ENCODE measurements around the gene PXMP4.

Gene PXMP4

DNA sequence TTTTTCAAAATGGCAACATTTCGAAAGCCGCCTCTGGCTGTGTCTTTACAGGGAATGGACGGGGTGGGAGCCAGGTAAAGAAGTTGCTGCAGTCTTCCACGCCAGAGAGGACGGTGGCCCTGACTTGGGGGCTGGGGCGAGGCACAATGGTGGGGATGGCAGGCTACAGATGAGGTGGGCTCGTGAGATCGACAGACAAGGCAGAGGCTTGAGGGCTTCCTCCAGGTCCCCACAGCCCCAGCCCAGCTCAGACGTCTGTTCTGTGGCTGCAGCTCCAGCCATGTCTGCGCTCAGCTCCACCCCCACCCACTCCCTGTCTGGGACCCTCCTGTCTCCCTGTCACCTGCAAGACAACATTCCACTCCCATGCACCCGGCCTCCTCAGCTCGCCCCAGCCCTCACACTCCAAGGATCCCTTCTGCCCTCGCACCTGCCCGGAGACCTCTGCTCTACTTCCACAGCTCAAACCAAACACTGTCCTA lies 65.4 kb downstream of the PXMP4 start:
- Histone ChIP-seq H4K20me1 (ENCODE audit: control insufficient read depth, insufficient read depth, low read depth, low read length) (no peaks in the 10 kb centered on the region), H3K4me2 (ENCODE audit: low read length) (no peak overlapping the region), H3F3A (ENCODE audit: control insufficient read depth, insufficient read depth) (no peaks in the 10 kb centered on the region; the same call in 1 of the 2 replicates), H3K4me3 (ENCODE audit: low read length) (no peak overlapping the region), H3K27ac (ENCODE audit: low read depth, low read length) (no peak overlapping the region), H3K27me3 (ENCODE audit: control insufficient read depth, low read length) (peaks cover 3% of the 10 kb centered on the region; the same call in 1 of the 2 replicates), H3K4me1 (ENCODE audit: control insufficient read depth, low read length) (no peaks in the 10 kb centered on the region), H3K79me2 (ENCODE audit: control insufficient read depth, low read length) (no peaks in the 10 kb centered on the region), H3K9me3 (ENCODE audit: control insufficient read depth, insufficient read depth, low read length) (no peaks in the 10 kb centered on the region), H3K36me3 (ENCODE audit: control insufficient read depth, low read length) (no peaks in the 10 kb centered on the region; the same call in 1 of the 2 replicates), H3K9me2 (replicated peaks; ENCODE audit: control insufficient read depth, low read length) (no peaks in the 10 kb centered on the region)
- TF ChIP-seq, protein P1, sequence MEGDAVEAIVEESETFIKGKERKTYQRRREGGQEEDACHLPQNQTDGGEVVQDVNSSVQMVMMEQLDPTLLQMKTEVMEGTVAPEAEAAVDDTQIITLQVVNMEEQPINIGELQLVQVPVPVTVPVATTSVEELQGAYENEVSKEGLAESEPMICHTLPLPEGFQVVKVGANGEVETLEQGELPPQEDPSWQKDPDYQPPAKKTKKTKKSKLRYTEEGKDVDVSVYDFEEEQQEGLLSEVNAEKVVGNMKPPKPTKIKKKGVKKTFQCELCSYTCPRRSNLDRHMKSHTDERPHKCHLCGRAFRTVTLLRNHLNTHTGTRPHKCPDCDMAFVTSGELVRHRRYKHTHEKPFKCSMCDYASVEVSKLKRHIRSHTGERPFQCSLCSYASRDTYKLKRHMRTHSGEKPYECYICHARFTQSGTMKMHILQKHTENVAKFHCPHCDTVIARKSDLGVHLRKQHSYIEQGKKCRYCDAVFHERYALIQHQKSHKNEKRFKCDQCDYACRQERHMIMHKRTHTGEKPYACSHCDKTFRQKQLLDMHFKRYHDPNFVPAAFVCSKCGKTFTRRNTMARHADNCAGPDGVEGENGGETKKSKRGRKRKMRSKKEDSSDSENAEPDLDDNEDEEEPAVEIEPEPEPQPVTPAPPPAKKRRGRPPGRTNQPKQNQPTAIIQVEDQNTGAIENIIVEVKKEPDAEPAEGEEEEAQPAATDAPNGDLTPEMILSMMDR (IDR thresholded peaks at IDR 0.05; ENCODE audit: low read depth, low read length, poor library complexity, severe bottlenecking), result no peak
- no peak for TF ChIP-seq EZH2phosphoT487 (IDR thresholded peaks at IDR 0.05; ENCODE audit: borderline replicate concordance, low read length)

DNA sequence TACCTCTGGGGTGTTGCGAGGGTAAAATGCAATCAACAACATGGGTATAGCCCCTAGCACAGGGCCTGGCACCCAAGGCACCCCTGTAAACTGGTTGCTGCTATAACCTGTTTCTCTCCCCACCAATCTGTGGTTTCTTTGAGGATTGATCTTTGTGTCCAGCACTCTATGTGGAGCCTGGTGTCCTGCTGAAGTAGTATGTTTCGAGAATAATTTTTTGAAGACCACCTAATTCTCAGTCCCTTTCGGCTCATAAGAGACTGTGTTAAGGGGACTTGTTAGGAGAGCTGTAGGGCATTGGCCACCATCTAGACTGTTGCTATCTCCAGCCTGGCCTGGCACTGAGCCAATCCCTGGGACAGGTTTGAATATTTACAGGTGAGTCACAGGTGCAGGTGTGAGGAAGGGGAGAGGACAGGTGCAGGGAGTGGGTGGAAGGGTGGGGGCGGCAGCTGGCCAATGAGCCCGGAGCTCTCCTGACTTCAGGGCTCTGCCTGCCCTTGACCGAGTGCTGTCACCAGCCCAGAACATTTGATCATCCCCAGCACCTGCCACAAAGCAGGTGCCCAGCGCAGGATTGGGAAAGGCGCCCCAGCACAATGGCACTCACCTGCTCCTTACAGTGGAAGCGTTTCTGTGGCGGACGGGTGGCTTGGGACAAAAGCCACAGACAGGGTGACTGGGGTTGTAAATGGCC lies 66.1 kb downstream of the PXMP4 start:
- no peaks in the 10 kb centered on the region for H4K20me1 ChIP-seq (ENCODE audit: control insufficient read depth, insufficient read depth, low read depth, low read length)
- no peaks in the 10 kb centered on the region; the same call in 1 of the 2 replicates for H3K36me3 ChIP-seq (ENCODE audit: control insufficient read depth, low read length)
- H3K9me3 ChIP-seq (ENCODE audit: control insufficient read depth, insufficient read depth, low read length), result no peaks in the 10 kb centered on the region
- no peaks in the 10 kb centered on the region; the same call in 1 of the 2 replicates for H3F3A ChIP-seq (ENCODE audit: control insufficient read depth, insufficient read depth)
- no peaks in the 10 kb centered on the region for H3K79me2 ChIP-seq (ENCODE audit: control insufficient read depth, low read length)
- no peak overlapping the region for H3K27ac ChIP-seq (ENCODE audit: low read depth, low read length)
- no peak overlapping the region for H3K4me3 ChIP-seq (ENCODE audit: low read length)
- peaks cover 3% of the 10 kb centered on the region; the same call in 1 of the 2 replicates for H3K27me3 ChIP-seq (ENCODE audit: control insufficient read depth, low read length)
- H3K4me2 ChIP-seq (ENCODE audit: low read length), result no peak overlapping the region
- H3K9me2 ChIP-seq (replicated peaks; ENCODE audit: control insufficient read depth, low read length), result no peaks in the 10 kb centered on the region
- TF ChIP-seq, protein P1 (IDR thresholded peaks at IDR 0.05; ENCODE audit: low read depth, low read length, poor library complexity, severe bottlenecking), result no peak
- TF ChIP-seq EZH2phosphoT487 (IDR thresholded peaks at IDR 0.05; ENCODE audit: borderline replicate concordance, low read length), result no peak
- no peaks in the 10 kb centered on the region for H3K4me1 ChIP-seq (ENCODE audit: control insufficient read depth, low read length)

DNA sequence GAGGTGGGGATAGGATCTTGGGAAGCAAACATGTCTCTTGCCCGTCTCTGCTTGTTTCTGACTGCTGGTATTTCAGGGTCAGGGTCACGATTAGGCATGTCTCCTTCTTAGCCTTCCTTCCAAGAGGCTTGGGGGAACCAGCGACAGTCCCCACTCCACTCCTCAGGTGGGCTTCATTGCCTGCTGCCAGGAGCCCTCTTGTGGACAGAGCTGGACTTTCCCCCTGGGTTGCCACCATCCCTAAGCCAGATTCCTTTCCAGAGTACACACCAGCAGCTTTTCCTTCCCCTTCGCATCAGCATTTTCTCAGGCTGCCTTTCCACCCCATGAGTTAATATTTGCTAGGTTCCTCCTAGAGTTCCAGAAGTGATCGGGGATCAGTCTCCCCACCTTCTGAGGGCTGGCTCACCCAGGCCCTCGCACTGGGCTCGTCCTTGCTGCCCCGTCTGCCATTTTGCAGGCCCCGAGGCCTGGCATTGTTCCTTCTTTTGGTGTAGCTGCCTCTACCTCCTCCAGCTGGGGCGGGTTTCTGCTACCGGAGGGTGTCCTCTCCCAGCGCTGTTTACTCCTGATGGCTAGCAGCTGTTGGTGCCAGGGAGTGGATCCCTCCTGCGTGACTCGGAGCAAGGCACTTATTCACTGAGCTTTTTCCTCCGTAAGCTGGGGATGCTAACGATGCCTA lies 66.8 kb downstream of the PXMP4 start:
- TF ChIP-seq, protein P1 (IDR thresholded peaks at IDR 0.05; ENCODE audit: low read depth, low read length, poor library complexity, severe bottlenecking), result peak; percentile 91
- TF ChIP-seq EZH2phosphoT487 (IDR thresholded peaks at IDR 0.05; ENCODE audit: borderline replicate concordance, low read length), result no peak
- no peaks in the 10 kb centered on the region for H3K79me2 ChIP-seq (ENCODE audit: control insufficient read depth, low read length)
- H4K20me1 ChIP-seq (ENCODE audit: control insufficient read depth, insufficient read depth, low read depth, low read length), result no peaks in the 10 kb centered on the region
- H3K4me2 ChIP-seq (ENCODE audit: low read length), result no peak overlapping the region
- H3K9me3 ChIP-seq (ENCODE audit: control insufficient read depth, insufficient read depth, low read length), result no peaks in the 10 kb centered on the region
- peaks cover 3% of the 10 kb centered on the region; the same call in 1 of the 2 replicates for H3K27me3 ChIP-seq (ENCODE audit: control insufficient read depth, low read length)
- H3K4me1 ChIP-seq (ENCODE audit: control insufficient read depth, low read length), result no peaks in the 10 kb centered on the region
- H3K36me3 ChIP-seq (ENCODE audit: control insufficient read depth, low read length), result no peaks in the 10 kb centered on the region; the same call in 1 of the 2 replicates
- H3K9me2 ChIP-seq (replicated peaks; ENCODE audit: control insufficient read depth, low read length), result no peaks in the 10 kb centered on the region
- no peak overlapping the region for H3K27ac ChIP-seq (ENCODE audit: low read depth, low read length)
- H3F3A ChIP-seq (ENCODE audit: control insufficient read depth, insufficient read depth), result no peaks in the 10 kb centered on the region; the same call in 1 of the 2 replicates
- no peak overlapping the region for H3K4me3 ChIP-seq (ENCODE audit: low read length)
